Right lobe of liver (tissue), 6 donors: ENCODE results near the gene BMPER. TPM values are rescaled to one million over a fixed set of nuclear protein-coding genes. Genes with fewer than 3 reads are reported as not detected.

Experiments
- ATAC-seq, 4 donors: fragments of 200-7000 bp; cut with Tn5 transposase; one replicate each; pipeline ENCODE4 v1.9.1; 2020; ENCODE audit warnings: mild to moderate bottlenecking in 4 of 4, moderate library complexity in 4 of 4
- DNase-seq, 3 donors: peaks; one replicate each; pipeline ENCODE4 v3.0.0-alpha.2; 2020
- H3K27ac ChIP-seq, 3 donors: fragments of 200-600 bp; one replicate each; pipeline ENCODE4 v1.8.0; 2022
- H3K27me3 ChIP-seq, 2 donors: fragments of 200-600 bp; one replicate each; pipeline ENCODE4 v1.8.0; 2022
- H3K36me3 ChIP-seq, 4 donors: fragments of 200-600 bp; sonication (generic) in 1 of 4; one replicate each; pipeline versions ENCODE4 v1.5.1 to v1.8.0; 2017 to 2022; ENCODE audit warnings: control low read depth in 1 of 4
- H3K4me1 ChIP-seq, 4 donors: fragments of 200-600 bp; sonication (generic) in 1 of 4; one replicate each; pipeline versions ENCODE4 v1.5.1 to v1.8.0; 2017 to 2022; ENCODE audit warnings: control low read depth in 1 of 4
- H3K4me3 ChIP-seq, 3 donors: fragments of 200-600 bp; one replicate each; pipeline ENCODE4 v1.8.0; 2022
- H3K9me3 ChIP-seq, 4 donors: fragments of 200-600 bp; sonication (generic) in 1 of 4; one replicate each; pipeline versions ENCODE4 v1.5.1 to v1.8.0; 2017 to 2022; ENCODE audit warnings: control low read depth in 1 of 4
- POLR2A ChIP-seq: fragments of 450-650 bp; IDR thresholded peaks from one replicate; pipeline ENCODE4 v1.6.1; 2017; ENCODE audit warnings: antibody characterized with exemption, mild to moderate bottlenecking
- WGBS: methylation state at CpG from one replicate; pipeline ENCODE4 v1.1.6; 2018; ENCODE audit warnings: low coverage, low lambda C conversion rate; ENCODE audit not compliant: insufficient coverage; ENCODE audit errors: missing lambda C conversion rate; 5-methylcytosine and 5-hydroxymethylcytosine counted together
- intact Hi-C, 2 donors: fragments of 100-400 bp; cut with DNase I; formaldehyde crosslinking; loops; one replicate each; pipeline versions ENCODE4 v1.11.2 to v1.14.1; 2022
- total RNA-seq, 6 experiments: library from RNA; depleted of rRNA in 2 of 6; stranded (reverse); fragments of >200 nt in 2 of 6; fragmentation: NEBNext Ultra II Directional in 3 of 6; extraction: Animal tissue kit (Norgen Biotek cat#: 25700) in 3 of 6; gene quantifications; one replicate each; pipeline versions ENCODE4 v1.1.0 to v1.2.4, GENCODE V29; 2016 to 2023
- TF ChIP-seq, protein P1 (sequence below), 4 donors: fragments of 200-600 bp in 3 of 4; fragments of 450-650 bp in 1 of 4; IDR thresholded peaks; one replicate each; pipeline versions ENCODE4 v1.5.1 to v1.8.0; 2016 to 2022; ENCODE audit warnings: antibody characterized with exemption in 4 of 4, mild to moderate bottlenecking in 2 of 4
- donor health status: DM: no; HTN: yes; CAD: no.
- donor health status: DM: no; HTN: no; CAD: no.
- donor health status: DM: no; HTN: no; CAD: no.
- donor health status: DM: no; HTN: yes; CAD: no.
- donor health status: DM: no; HTN: yes; CAD: no.

BMPER gene
- total RNA-seq, 6 experiments from 2014 or later: 5.8 to 17.1 (median 10.4) TPM

DNA sequence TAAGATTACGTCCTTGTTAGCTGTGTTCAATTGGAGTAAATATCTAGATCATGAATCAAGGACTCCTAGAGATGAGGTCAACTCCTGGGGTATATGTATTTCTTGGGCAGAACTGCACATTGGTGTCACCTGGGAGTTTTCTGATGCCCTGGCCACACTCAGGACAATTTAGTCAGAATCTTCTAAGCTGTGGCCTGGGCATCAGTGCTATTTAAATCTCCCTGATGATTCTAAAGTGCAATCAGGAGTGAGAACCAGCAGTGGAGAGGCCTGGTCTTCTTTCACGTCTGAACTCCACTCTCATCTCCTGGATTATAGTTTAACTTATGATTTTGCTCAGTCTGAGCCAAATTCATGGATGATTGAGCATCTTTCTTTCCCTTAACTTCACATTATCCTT, 218.0 kb downstream of the BMPER start:
- DNase-seq: no peak
- TF ChIP-seq POLR2A: no peak
- TF ChIP-seq, protein P1, sequence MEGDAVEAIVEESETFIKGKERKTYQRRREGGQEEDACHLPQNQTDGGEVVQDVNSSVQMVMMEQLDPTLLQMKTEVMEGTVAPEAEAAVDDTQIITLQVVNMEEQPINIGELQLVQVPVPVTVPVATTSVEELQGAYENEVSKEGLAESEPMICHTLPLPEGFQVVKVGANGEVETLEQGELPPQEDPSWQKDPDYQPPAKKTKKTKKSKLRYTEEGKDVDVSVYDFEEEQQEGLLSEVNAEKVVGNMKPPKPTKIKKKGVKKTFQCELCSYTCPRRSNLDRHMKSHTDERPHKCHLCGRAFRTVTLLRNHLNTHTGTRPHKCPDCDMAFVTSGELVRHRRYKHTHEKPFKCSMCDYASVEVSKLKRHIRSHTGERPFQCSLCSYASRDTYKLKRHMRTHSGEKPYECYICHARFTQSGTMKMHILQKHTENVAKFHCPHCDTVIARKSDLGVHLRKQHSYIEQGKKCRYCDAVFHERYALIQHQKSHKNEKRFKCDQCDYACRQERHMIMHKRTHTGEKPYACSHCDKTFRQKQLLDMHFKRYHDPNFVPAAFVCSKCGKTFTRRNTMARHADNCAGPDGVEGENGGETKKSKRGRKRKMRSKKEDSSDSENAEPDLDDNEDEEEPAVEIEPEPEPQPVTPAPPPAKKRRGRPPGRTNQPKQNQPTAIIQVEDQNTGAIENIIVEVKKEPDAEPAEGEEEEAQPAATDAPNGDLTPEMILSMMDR (IDR thresholded peaks at IDR 0.05): no peak
- intact Hi-C loops: no loop called here
- no peak overlapping the region for H3K27ac ChIP-seq
- no peaks in the 10 kb centered on the region for H3K36me3 ChIP-seq
- H3K27me3 ChIP-seq: no peaks in the 10 kb centered on the region
- no peaks in the 10 kb centered on the region for H3K4me1 ChIP-seq
- H3K9me3 ChIP-seq: peaks cover 0 to 12% (median 1%) of the 10 kb centered on the region in 4 donors
- ATAC-seq: no peak
- H3K4me3 ChIP-seq: no peak overlapping the region
- 56% methylated on average over 2 of the region's 2 CpGs for WGBS

- DNase-seq (no peak), ATAC-seq (no peak)
- Histone ChIP-seq H3K36me3 (no peaks in the 10 kb centered on the region), H3K27ac (no peak overlapping the region), H3K4me3 (no peak overlapping the region), H3K4me1 (no peaks in the 10 kb centered on the region), H3K9me3 (peaks cover 0 to 12% (median 1%) of the 10 kb centered on the region in 4 donors), H3K27me3 (no peaks in the 10 kb centered on the region)
- intact Hi-C loops: no loop called here
- TF ChIP-seq, protein P1 (IDR thresholded peaks at IDR 0.05): no peak
- TF ChIP-seq POLR2A: no peak
- WGBS: 30% methylated on average over 1 of the region's 1 CpG
Observed at GRCh38 chr7:34124765-34125164, 219.4 kb downstream of the BMPER start.

DNA sequence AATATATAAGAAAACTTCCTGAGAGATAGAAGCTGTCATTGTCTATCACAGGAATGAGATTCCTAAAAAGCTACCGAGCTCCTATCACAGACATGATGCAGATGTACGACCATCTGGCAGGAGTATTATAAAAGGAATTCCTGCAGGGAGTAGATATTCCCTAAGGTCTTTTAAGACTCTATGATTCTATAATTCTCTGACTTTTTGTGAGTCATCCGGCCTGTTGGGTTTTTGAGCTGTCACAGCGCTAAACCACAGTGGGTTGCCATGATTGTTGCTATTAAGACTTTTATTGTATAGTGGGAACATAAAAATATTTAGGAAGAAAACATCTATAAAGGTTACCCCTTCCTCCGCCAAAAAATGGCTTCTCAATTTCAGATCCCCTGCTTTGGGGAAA, 223.4 kb downstream of the BMPER start:
- 67% methylated on average over 5 of the region's 5 CpGs for WGBS

GRCh38 chr7:34130558-34131295, 225.4 kb downstream of the BMPER start:
- DNase-seq: no peak
- Histone ChIP-seq H3K4me1 (no peaks in the 10 kb centered on the region), H3K27ac (no peak overlapping the region), H3K9me3 (no peaks in the 10 kb centered on the region), H3K4me3 (no peak overlapping the region), H3K27me3 (no peaks in the 10 kb centered on the region), H3K36me3 (no peaks in the 10 kb centered on the region)
- intact Hi-C loops: no loop called here
- TF ChIP-seq, protein P1 (IDR thresholded peaks at IDR 0.05): no peak
- TF ChIP-seq POLR2A: no peak
- ATAC-seq: no peak
- 54% methylated on average over 2 of the region's 5 CpGs for WGBS

More for the DNA sequence above, 223.4 kb downstream of the BMPER start:
- TF ChIP-seq, protein P1 (IDR thresholded peaks at IDR 0.05): no peak
- TF ChIP-seq POLR2A: no peak
- DNase-seq: no peak
- Histone ChIP-seq H3K27ac (no peak overlapping the region), H3K27me3 (no peaks in the 10 kb centered on the region), H3K36me3 (no peaks in the 10 kb centered on the region), H3K4me1 (no peaks in the 10 kb centered on the region), H3K9me3 (peaks cover 0 to 12% (median 1%) of the 10 kb centered on the region in 4 donors), H3K4me3 (no peak overlapping the region)
- intact Hi-C loops: no loop called here
- no peak for ATAC-seq
